HCT116 (cell line): ENCODE data around the gene GYPC. TPM values are rescaled to one million over a fixed set of nuclear protein-coding genes. Genes with fewer than 3 reads are reported as not detected.
"Not testable (repeated sequence)": the region's sequence is repeated elsewhere in the genome, so short reads cannot be mapped to it uniquely, and the experiment has no call there.

ENCODE experiments used
- ATAC-seq: fragments of 200-7000 bp; cut with Tn5 transposase; 2 replicates; pipeline ENCODE4 v1.9.1; 2020; ENCODE audit warnings: mild to moderate bottlenecking, moderate library complexity
- BruUV-seq: library from RNA; stranded (reverse); fragments of 400-500 nt; replicated peaks from 2 replicates; lab custom pipeline; 2021; lab: Mats Ljungman, UMichigan
- CTCF ChIA-PET: fragments of 300-600 bp; sonication (Branson Sonifier 250); formaldehyde crosslinking; loops from one replicate; lab custom pipeline; 2021; ENCODE audit warnings: antibody characterized with exemption; lab: Charles Lee
- POLR2A ChIA-PET: fragments of 300-600, 350-600 bp; sonication (Branson Sonifier 250); formaldehyde crosslinking; loops from one replicate; lab custom pipeline; 2021; ENCODE audit warnings: antibody characterized with exemption; lab: Charles Lee
- RAD21 ChIA-PET, 2 experiments: fragments of 300-600 bp; sonication (Branson Sonifier 250); formaldehyde crosslinking; loops; one replicate each; lab custom pipeline; 2023; ENCODE audit warnings: low total read pairs in 2 of 2; ENCODE audit not compliant: uncharacterized antibody in 2 of 2, unreplicated experiment in 2 of 2, low non-redundant PET in 1 of 2; lab: Charles Lee
- DNase-seq: peaks from one replicate; pipeline ENCODE4 v3.0.0-alpha.2; 2010; ENCODE audit warnings: low read depth, low spot score
- H2AFZ ChIP-seq: fragments of 200-600 bp; shearing (Covaris generic), sonication (generic); 2 replicates; pipeline ENCODE4 v1.6.1; 2017; ENCODE audit warnings: low read depth, mixed run types, mixed read lengths, antibody characterized with exemption, low read length; ENCODE audit not compliant: poor library complexity, severe bottlenecking
- H3K27ac ChIP-seq: 2 replicates; pipeline ENCODE4 v1.5.1; 2012; ENCODE audit warnings: low read depth, low read length
- H3K27me3 ChIP-seq: fragments of 200-600 bp; sonication (generic); 2 replicates; pipeline ENCODE4 v1.6.1; 2016; ENCODE audit warnings: mixed run types, low read length, mixed read lengths; ENCODE audit not compliant: insufficient read depth
- H3K36me3 ChIP-seq, 2 experiments: fragments of 200-500 bp in 1 of 2; fragments of 200-600 bp in 1 of 2; sonication (Bioruptor generic) in 1 of 2; sonication (generic) in 1 of 2; 2 replicates each; pipeline versions ENCODE4 v1.5.1 to v1.6.1; 2014 to 2016; ENCODE audit warnings: low read length in 2 of 2, inconsistent platforms in 1 of 2, mixed read lengths in 1 of 2, mixed run types in 1 of 2; ENCODE audit not compliant: insufficient read depth in 2 of 2, control insufficient read depth in 1 of 2
- H3K4me1 ChIP-seq, 2 experiments: fragments of 200-600 bp in 1 of 2; sonication (generic) in 1 of 2; 2 replicates each; pipeline versions ENCODE4 v1.5.1 to v1.6.1; 2012 to 2017; ENCODE audit warnings: low read length in 2 of 2, inconsistent platforms in 1 of 2, mild to moderate bottlenecking in 1 of 2, mixed read lengths in 1 of 2, mixed run types in 1 of 2, moderate library complexity in 1 of 2; ENCODE audit not compliant: insufficient read depth in 2 of 2, control insufficient read depth in 1 of 2
- H3K4me2 ChIP-seq: fragments of 200-600 bp; sonication (generic); 2 replicates; pipeline ENCODE4 v1.6.1; 2017; ENCODE audit warnings: mixed run types, low read length, mixed read lengths
- H3K4me3 ChIP-seq, 2 experiments: fragments of 200-600 bp in 1 of 2; sonication (generic) in 1 of 2; replicated peaks in 1 of 2; 2 replicates each; pipeline ENCODE4 v1.5.1; 2011 to 2016; ENCODE audit warnings: low read length in 2 of 2, control low read depth in 1 of 2, low read depth in 1 of 2, mild to moderate bottlenecking in 1 of 2, mixed read lengths in 1 of 2, mixed run types in 1 of 2
- H3K79me2 ChIP-seq: fragments of 200-600 bp; sonication (generic); 2 replicates; pipeline ENCODE4 v1.6.1; 2017; ENCODE audit warnings: mild to moderate bottlenecking, mixed run types, low read length, moderate library complexity, mixed read lengths; ENCODE audit not compliant: insufficient read depth
- H3K9ac ChIP-seq: fragments of 200-600 bp; sonication (generic); 2 replicates; pipeline ENCODE4 v1.6.1; 2016; ENCODE audit warnings: low read length, mixed read lengths
- H3K9me2 ChIP-seq: fragments of 200-600 bp; sonication (generic), shearing (Covaris generic); 2 replicates; pipeline ENCODE4 v1.6.1; 2017; ENCODE audit warnings: mixed run types, mild to moderate bottlenecking, moderate library complexity; ENCODE audit not compliant: insufficient read depth
- H3K9me3 ChIP-seq, 2 experiments: fragments of 200-500 bp in 1 of 2; fragments of 200-600 bp in 1 of 2; sonication (Bioruptor generic) in 1 of 2; sonication (generic) in 1 of 2; 2 replicates each; pipeline ENCODE4 v1.6.1; 2014 to 2017; ENCODE audit warnings: low read length in 2 of 2, mixed read lengths in 2 of 2, inconsistent platforms in 1 of 2, low read depth in 1 of 2, mild to moderate bottlenecking in 1 of 2, mixed run types in 1 of 2, moderate library complexity in 1 of 2; ENCODE audit not compliant: control insufficient read depth in 1 of 2, insufficient read depth in 1 of 2
- H4K20me1 ChIP-seq: fragments of 200-600 bp; sonication (generic), shearing (Covaris generic); 2 replicates; pipeline ENCODE4 v1.6.1; 2017; ENCODE audit warnings: mixed run types, mild to moderate bottlenecking, moderate library complexity; ENCODE audit not compliant: insufficient read depth
- intact Hi-C: fragments of 100-400 bp; cut with micrococcal nuclease; formaldehyde crosslinking; loops from 2 replicates; pipeline ENCODE4 v1.10.0; 2022
- total RNA-seq: library from RNA; stranded (reverse); gene quantifications from one replicate; pipeline ENCODE4 v1.2.1, GENCODE V29; 2021; ENCODE audit not compliant: unreplicated experiment

The GYPC gene
- total RNA-seq, 1 experiment from 2014 or later = 0.66 TPM

- BruUV-seq, POLR2A ChIA-PET: not testable (repeated sequence)
Observed at GRCh38 chr2:126692241-126692640, 36.3 kb downstream of the GYPC start.

DNA sequence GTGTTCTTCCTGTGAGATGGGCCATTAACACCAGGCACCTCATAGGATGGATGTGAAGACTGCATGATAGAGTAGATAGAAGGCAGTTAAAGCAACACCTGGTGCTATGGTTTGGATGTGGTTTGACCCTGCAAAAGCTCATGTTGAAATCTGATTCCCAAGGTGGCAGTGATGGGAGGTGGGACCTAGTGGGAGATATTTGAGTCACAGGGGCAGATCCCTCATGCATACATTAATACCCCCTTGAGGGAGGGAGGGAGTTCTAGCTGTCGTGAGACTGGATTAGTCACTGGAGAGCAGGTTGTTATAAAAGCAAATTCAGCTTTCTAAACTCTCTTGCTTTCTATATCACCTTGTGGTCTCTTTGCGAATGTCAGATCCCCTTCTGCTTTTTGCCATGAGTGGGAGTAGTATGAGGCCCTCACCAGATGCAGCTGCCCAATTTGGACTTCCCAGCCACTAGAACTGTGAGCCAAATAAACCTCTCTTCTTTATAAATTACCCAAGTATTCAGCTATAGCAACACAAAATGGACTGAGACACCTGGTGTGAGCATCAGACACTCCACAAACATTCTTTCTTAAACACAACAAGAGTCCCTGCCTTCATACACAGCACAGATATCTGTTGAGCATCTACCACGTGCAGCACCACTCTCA, 37.1 kb downstream of the GYPC start:
- RAD21 ChIA-PET = not testable (repeated sequence)

More at GRCh38 chr2:126692241-126692640, 36.3 kb downstream of the GYPC start:
- H3K36me3 ChIP-seq, H3K4me1 ChIP-seq, CTCF ChIA-PET, H4K20me1 ChIP-seq, RAD21 ChIA-PET, intact Hi-C loops, H3K79me2 ChIP-seq, H3K4me2 ChIP-seq, H3K9me2 ChIP-seq, H3K27ac ChIP-seq, H2AFZ ChIP-seq, H3K4me3 ChIP-seq, H3K9ac ChIP-seq, DNase-seq, H3K9me3 ChIP-seq, ATAC-seq: not testable (repeated sequence)
- H3K27me3 ChIP-seq = peaks cover 14% of the 10 kb centered on the region; the same call in 1 of the 2 replicates

More for the DNA sequence above, 37.1 kb downstream of the GYPC start:
- H3K79me2 ChIP-seq, DNase-seq, intact Hi-C loops, CTCF ChIA-PET, H4K20me1 ChIP-seq, H3K4me3 ChIP-seq, BruUV-seq, H3K9me3 ChIP-seq, POLR2A ChIA-PET, H3K4me2 ChIP-seq, H3K36me3 ChIP-seq, H2AFZ ChIP-seq, ATAC-seq, H3K9me2 ChIP-seq, H3K9ac ChIP-seq, H3K4me1 ChIP-seq, H3K27ac ChIP-seq: not testable (repeated sequence)
- peaks cover 12% of the 10 kb centered on the region; the same call in 1 of the 2 replicates for H3K27me3 ChIP-seq
